IgD-negative memory B cell (primary cell): Measurements from ENCODE around the gene CNTNAP2. TPM values are rescaled to one million over a fixed set of nuclear protein-coding genes. Genes with fewer than 3 reads are reported as not detected.

ENCODE experiments used
- H3K27ac Mint-ChIP-seq, 3 donors: one replicate each; pipeline ENCODE4 v1.8.0; 2020 to 2022; ENCODE audit warnings: mild to moderate bottlenecking in 3 of 3, mixed read lengths in 3 of 3, moderate library complexity in 1 of 3
- H3K27me3 Mint-ChIP-seq: one replicate; pipeline ENCODE4 v1.8.0; 2021; ENCODE audit warnings: mixed read lengths
- H3K36me3 Mint-ChIP-seq: one replicate; pipeline ENCODE4 v1.8.0; 2020; ENCODE audit warnings: mild to moderate bottlenecking, mixed read lengths
- H3K4me1 Mint-ChIP-seq, 3 donors: one replicate each; pipeline ENCODE4 v1.8.0; 2020 to 2022; ENCODE audit warnings: mixed read lengths in 3 of 3, mild to moderate bottlenecking in 1 of 3
- H3K4me3 Mint-ChIP-seq, 4 donors: one replicate each; pipeline ENCODE4 v1.8.0; 2020 to 2022; ENCODE audit warnings: mild to moderate bottlenecking in 4 of 4, mixed read lengths in 4 of 4, moderate library complexity in 3 of 4
- H3K9me3 Mint-ChIP-seq, 3 donors: one replicate each; pipeline ENCODE4 v1.8.0; 2020 to 2021; ENCODE audit warnings: mixed read lengths in 3 of 3, mild to moderate bottlenecking in 1 of 3
- polyA plus RNA-seq: library from polyadenylated mRNA; unstranded; fragments of 300-500 nt; fragmentation: Illumina TruSeq; gene quantifications from one replicate; pipeline ENCODE4 v1.2.3, GENCODE V29; 2021

The CNTNAP2 gene
- polyA plus RNA-seq, result 47.3 TPM

GRCh38 chr7:146116521-146117222 lies at the start of gene CNTNAP2:
Gene CNTNAP2, plus strand, starts transcription at chr7:146116801. Its CDS starts 76 bp downstream, at chr7:146116877.
- Mint-ChIP-seq H3K36me3 (no peaks in the 10 kb centered on the region), H3K4me1 (peaks cover 3 to 7% (median 6%) of the 10 kb centered on the region in 3 donors), H3K27me3 (peaks cover 11% of the 10 kb centered on the region), H3K9me3 (peaks cover 0 to 3% (median 1%) of the 10 kb centered on the region in 3 donors), H3K4me3 (peak within 1 kb of the TSS in 3 of 4 donors; percentile 44 to 67 (median 67)), H3K27ac (peak within 1 kb of the TSS in 1 of 3 donors; percentile 14)

- peaks cover 2% of the 10 kb centered on the region for H3K27me3 Mint-ChIP-seq
- no peak overlapping the region for H3K4me3 Mint-ChIP-seq
- no peaks in the 10 kb centered on the region for H3K36me3 Mint-ChIP-seq
- H3K4me1 Mint-ChIP-seq, result no peaks in the 10 kb centered on the region
- no peak overlapping the region for H3K27ac Mint-ChIP-seq
- H3K9me3 Mint-ChIP-seq, result peaks cover 2 to 8% (median 5%) of the 10 kb centered on the region in 3 donors
These were observed 48.7 kb upstream of the CNTNAP2 start for GRCh38 chr7:146067880-146068279.

GRCh38 chr7:146074195-146074765 lies 42.3 kb upstream of the CNTNAP2 start:
- Mint-ChIP-seq H3K27ac (no peak overlapping the region), H3K4me1 (no peaks in the 10 kb centered on the region), H3K9me3 (peaks cover under 1 to 5% (median 2%) of the 10 kb centered on the region in 3 donors), H3K4me3 (no peak overlapping the region), H3K27me3 (peaks cover 2% of the 10 kb centered on the region), H3K36me3 (no peaks in the 10 kb centered on the region)

GRCh38 chr7:146076344-146076743 lies 40.3 kb upstream of the CNTNAP2 start:
- Mint-ChIP-seq H3K36me3 (no peaks in the 10 kb centered on the region), H3K27ac (no peak overlapping the region), H3K9me3 (peaks cover 0 to 5% (median 0%) of the 10 kb centered on the region in 3 donors), H3K27me3 (peaks cover 1% of the 10 kb centered on the region), H3K4me3 (no peak overlapping the region), H3K4me1 (no peaks in the 10 kb centered on the region)

- no peaks in the 10 kb centered on the region for H3K4me1 Mint-ChIP-seq
These were observed 32.5 kb upstream of the CNTNAP2 start for GRCh38 chr7:146084086-146084485.

GRCh38 chr7:146090023-146090645 lies 26.5 kb upstream of the CNTNAP2 start:
- Mint-ChIP-seq H3K9me3 (no peaks in the 10 kb centered on the region), H3K4me1 (no peaks in the 10 kb centered on the region), H3K4me3 (no peak overlapping the region), H3K36me3 (no peaks in the 10 kb centered on the region), H3K27ac (no peak overlapping the region), H3K27me3 (no peaks in the 10 kb centered on the region)

More at GRCh38 chr7:146084086-146084485, 32.5 kb upstream of the CNTNAP2 start:
- Mint-ChIP-seq H3K9me3 (no peaks in the 10 kb centered on the region), H3K27me3 (no peaks in the 10 kb centered on the region), H3K4me3 (no peak overlapping the region), H3K27ac (no peak overlapping the region), H3K36me3 (no peaks in the 10 kb centered on the region)

GRCh38 chr7:146094356-146094755 lies 22.2 kb upstream of the CNTNAP2 start:
- no peaks in the 10 kb centered on the region for H3K4me1 Mint-ChIP-seq
- no peak overlapping the region for H3K4me3 Mint-ChIP-seq
- H3K27me3 Mint-ChIP-seq, result no peaks in the 10 kb centered on the region
- no peaks in the 10 kb centered on the region for H3K9me3 Mint-ChIP-seq
- H3K27ac Mint-ChIP-seq, result no peak overlapping the region
- H3K36me3 Mint-ChIP-seq, result no peaks in the 10 kb centered on the region

GRCh38 chr7:146096994-146097393 lies 19.6 kb upstream of the CNTNAP2 start:
- Mint-ChIP-seq H3K9me3 (no peaks in the 10 kb centered on the region), H3K36me3 (no peaks in the 10 kb centered on the region), H3K4me1 (no peaks in the 10 kb centered on the region), H3K27ac (no peak overlapping the region), H3K27me3 (no peaks in the 10 kb centered on the region), H3K4me3 (no peak overlapping the region)

GRCh38 chr7:146106319-146106718 lies 10.3 kb upstream of the CNTNAP2 start:
- H3K36me3 Mint-ChIP-seq, result no peaks in the 10 kb centered on the region

GRCh38 chr7:146112755-146113154 lies 3.8 kb upstream of the CNTNAP2 start:
- Mint-ChIP-seq H3K27ac (no peak overlapping the region), H3K36me3 (no peaks in the 10 kb centered on the region), H3K4me1 (peaks cover 3 to 7% (median 6%) of the 10 kb centered on the region in 3 donors), H3K27me3 (peaks cover 11% of the 10 kb centered on the region), H3K9me3 (peaks cover 0 to 3% (median 1%) of the 10 kb centered on the region in 3 donors), H3K4me3 (no peak overlapping the region)

More at GRCh38 chr7:146106319-146106718, 10.3 kb upstream of the CNTNAP2 start:
- Mint-ChIP-seq H3K4me1 (no peaks in the 10 kb centered on the region), H3K27ac (no peak overlapping the region), H3K9me3 (no peaks in the 10 kb centered on the region), H3K27me3 (no peaks in the 10 kb centered on the region), H3K4me3 (no peak overlapping the region)

GRCh38 chr7:146115548-146115850 lies 1.1 kb upstream of the CNTNAP2 start:
- H3K27ac Mint-ChIP-seq, result peak overlapping the region in 1 of 3 donors; percentile 14
- H3K4me3 Mint-ChIP-seq, result peak overlapping the region in 3 of 4 donors; percentile 27 to 67 (median 67)
- peaks cover 0 to 3% (median 1%) of the 10 kb centered on the region in 3 donors for H3K9me3 Mint-ChIP-seq
- no peaks in the 10 kb centered on the region for H3K36me3 Mint-ChIP-seq
- H3K27me3 Mint-ChIP-seq, result peaks cover 11% of the 10 kb centered on the region
- H3K4me1 Mint-ChIP-seq, result peaks cover 3 to 7% (median 6%) of the 10 kb centered on the region in 3 donors

GRCh38 chr7:146115851-146116520 lies 615 bp upstream of the CNTNAP2 start:
- peak overlapping the region in 3 of 4 donors; percentile 44 to 67 (median 67) for H3K4me3 Mint-ChIP-seq
- H3K9me3 Mint-ChIP-seq, result peaks cover 0 to 3% (median 1%) of the 10 kb centered on the region in 3 donors
- peaks cover 3 to 7% (median 6%) of the 10 kb centered on the region in 3 donors for H3K4me1 Mint-ChIP-seq
- no peaks in the 10 kb centered on the region for H3K36me3 Mint-ChIP-seq
- peaks cover 11% of the 10 kb centered on the region for H3K27me3 Mint-ChIP-seq
- H3K27ac Mint-ChIP-seq, result peak overlapping the region in 1 of 3 donors; percentile 14

- Mint-ChIP-seq H3K4me3 (peak overlapping the region in 1 of 4 donors; percentile 32), H3K27ac (no peak overlapping the region), H3K4me1 (peaks cover 3 to 7% (median 6%) of the 10 kb centered on the region in 3 donors), H3K27me3 (peaks cover 11% of the 10 kb centered on the region), H3K9me3 (peaks cover 0 to 3% (median 0%) of the 10 kb centered on the region in 3 donors), H3K36me3 (no peaks in the 10 kb centered on the region)
These were observed 975 bp downstream of the CNTNAP2 start for GRCh38 chr7:146117576-146117975.

GRCh38 chr7:146119002-146119401 lies 2.4 kb downstream of the CNTNAP2 start:
- peaks cover 11% of the 10 kb centered on the region for H3K27me3 Mint-ChIP-seq

GRCh38 chr7:146123715-146124114 lies 7.1 kb downstream of the CNTNAP2 start:
- Mint-ChIP-seq H3K27ac (no peak overlapping the region), H3K4me1 (no peaks in the 10 kb centered on the region), H3K36me3 (no peaks in the 10 kb centered on the region), H3K27me3 (no peaks in the 10 kb centered on the region), H3K9me3 (no peaks in the 10 kb centered on the region), H3K4me3 (no peak overlapping the region)

More at GRCh38 chr7:146119002-146119401, 2.4 kb downstream of the CNTNAP2 start:
- Mint-ChIP-seq H3K27ac (no peak overlapping the region), H3K4me3 (no peak overlapping the region), H3K9me3 (peaks cover 0 to 3% (median 0%) of the 10 kb centered on the region in 3 donors), H3K36me3 (no peaks in the 10 kb centered on the region), H3K4me1 (peaks cover 3 to 7% (median 6%) of the 10 kb centered on the region in 3 donors)
